WTC11 (cell line): ENCODE results near the gene ARID4B.

Experiments
- ATF3 ChIP-seq: sonication (generic); formaldehyde crosslinking; conservative IDR thresholded peaks from 2 replicates; pipeline ENCODE4 v1.8.1; 2022; ENCODE audit warnings: mild to moderate bottlenecking, missing genetic modification reagents
- CREB1 ChIP-seq: sonication (generic); formaldehyde crosslinking; IDR thresholded peaks from 2 replicates; pipeline ENCODE4 v1.8.0; 2023; ENCODE audit warnings: mild to moderate bottlenecking, missing genetic modification reagents
- CREM ChIP-seq: sonication (generic); formaldehyde crosslinking; IDR thresholded peaks from 2 replicates; pipeline ENCODE4 v1.8.1; 2022; ENCODE audit warnings: mild to moderate bottlenecking, missing genetic modification reagents, moderate library complexity
- CTCF ChIP-seq: fragments of 200-600 bp; IDR thresholded peaks from 2 replicates; pipeline ENCODE4 v1.8.0; 2022; ENCODE audit warnings: antibody characterized with exemption
- E2F5 ChIP-seq: sonication (generic); formaldehyde crosslinking; IDR thresholded peaks from 2 replicates; pipeline ENCODE4 v1.8.1; 2022; ENCODE audit warnings: mild to moderate bottlenecking, moderate library complexity, missing genetic modification reagents
- MAX ChIP-seq: sonication (generic); formaldehyde crosslinking; IDR thresholded peaks from 2 replicates; pipeline ENCODE4 v1.8.0; 2022; ENCODE audit warnings: mild to moderate bottlenecking, missing genetic modification reagents
- MYBL2 ChIP-seq: sonication (generic); formaldehyde crosslinking; IDR thresholded peaks from 2 replicates; pipeline ENCODE4 v1.8.1; 2023; ENCODE audit warnings: mild to moderate bottlenecking, moderate library complexity, missing genetic modification reagents

- TF ChIP-seq CREM (CRISPR knock-in tag) (no peak), CTCF (no peak), CREB1 (CRISPR knock-in tag) (no peak), MYBL2 (CRISPR knock-in tag) (no peak), E2F5 (CRISPR knock-in tag) (no peak), MAX (CRISPR knock-in tag) (no peak), ATF3 (CRISPR knock-in tag) (no peak)
Observed at GRCh38 chr1:235313262-235313661, 14.7 kb downstream of the ARID4B start.
